Right lobe of liver (tissue), 4 donors: ENCODE data around the gene FASTKD3.

Source experiments
- CTCF ChIP-seq, 4 donors: fragments of 200-600 bp in 3 of 4; fragments of 450-650 bp in 1 of 4; IDR thresholded peaks; one replicate each; pipeline versions ENCODE4 v1.5.1 to v1.8.0; 2016 to 2022; ENCODE audit warnings: antibody characterized with exemption in 4 of 4, mild to moderate bottlenecking in 2 of 4
- POLR2A ChIP-seq: fragments of 450-650 bp; IDR thresholded peaks from one replicate; pipeline ENCODE4 v1.6.1; 2017; ENCODE audit warnings: antibody characterized with exemption, mild to moderate bottlenecking
- donor health status: DM: no; HTN: no; CAD: no.
- donor health status: DM: no; HTN: no; CAD: no.
- donor health status: DM: no; HTN: yes; CAD: no.

- TF ChIP-seq CTCF (IDR thresholded peaks at IDR 0.05) (no peak), POLR2A (no peak)
These were observed 13.2 kb downstream of the FASTKD3 start for GRCh38 chr5:7855611-7856010.
